ENCODE measurements around the gene VSTM2B.

VSTM2B gene

DNA sequence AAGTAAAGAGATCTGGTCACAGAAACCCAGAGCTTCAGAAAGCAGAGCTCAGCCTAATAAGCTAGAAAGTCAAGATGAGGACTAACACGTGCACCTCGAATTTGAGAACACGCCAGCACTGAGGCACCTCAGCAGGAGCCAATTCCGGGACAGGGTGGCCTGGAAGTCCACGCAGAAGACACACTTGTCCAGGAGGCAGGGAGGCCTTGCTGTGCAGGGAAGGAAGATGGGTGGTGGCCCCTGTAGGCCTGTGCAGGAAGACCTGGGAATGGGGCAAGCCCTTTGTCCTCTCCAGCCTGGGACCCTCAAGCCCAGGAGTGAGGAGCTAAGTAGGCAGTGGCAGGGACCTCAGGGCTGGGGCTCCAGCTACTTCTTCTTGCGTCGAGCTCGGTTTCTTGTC, 16.3 kb upstream of the VSTM2B start:
- H4K20me1 ChIP-seq = no peaks in the 10 kb centered on the region
- no peaks in the 10 kb centered on the region for H3K9me3 ChIP-seq (replicated peaks in 1 of 11)
- H3K4me3 ChIP-seq = no peak overlapping the region
- H3K27me3 ChIP-seq = peaks cover 0 to 35% (median 19%) of the 10 kb centered on the region in 11 experiments; a peak in 13 of 22 replicates
- no peak overlapping the region for H3K9ac ChIP-seq
- no peaks in the 10 kb centered on the region for H3K4me1 ChIP-seq
- no peak for TF ChIP-seq Cebpa-rat (IDR thresholded peaks at IDR 0.05)
- no peaks in the 10 kb centered on the region for H3K36me3 ChIP-seq
- no peak overlapping the region for H3K27ac ChIP-seq
- no peak overlapping the region for H3K4me2 ChIP-seq

DNA sequence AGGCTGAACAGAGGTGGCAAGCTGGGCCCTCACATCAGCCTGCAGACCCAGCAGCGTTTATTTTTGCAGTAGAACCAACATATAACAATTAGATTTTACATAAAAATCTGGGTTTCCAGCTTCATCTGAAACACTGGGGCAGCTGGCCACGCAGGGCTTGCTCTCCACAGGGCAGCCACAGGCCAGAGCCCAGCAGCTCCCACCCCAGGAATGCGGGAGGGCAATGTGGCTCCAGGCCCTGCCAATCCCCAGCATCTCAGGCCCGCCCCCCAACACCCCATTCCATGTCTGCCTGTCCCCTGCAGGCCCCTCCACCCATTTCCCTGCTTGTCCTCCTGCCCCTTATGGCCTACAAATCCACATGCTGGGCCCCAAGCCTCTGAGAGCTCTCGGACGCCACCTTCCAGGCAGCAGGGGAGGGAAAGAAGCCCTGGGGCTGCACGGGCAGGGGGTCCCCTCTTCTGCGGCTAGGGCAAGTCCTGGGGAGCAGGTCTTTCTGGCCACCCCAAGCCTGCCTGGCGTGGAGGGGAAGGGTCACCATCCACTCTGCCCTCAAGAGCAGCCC, 15.0 kb upstream of the VSTM2B start:
- H3K4me3 ChIP-seq = no peak overlapping the region
- no peak overlapping the region for H3K27ac ChIP-seq
- no peak overlapping the region for H3K4me2 ChIP-seq
- H3K9ac ChIP-seq = no peak overlapping the region
- 0 out of 22 replicates have a peak, but pooled peaks cover 0 to 11% (median 0%) of the 10 kb centered on the region in 11 experiments for H4K20me1 ChIP-seq
- no peak for TF ChIP-seq Cebpa-rat (IDR thresholded peaks at IDR 0.05)
- peaks cover 0 to 41% (median 19%) of the 10 kb centered on the region in 11 experiments; a peak in 13 of 22 replicates for H3K27me3 ChIP-seq
- H3K9me3 ChIP-seq (replicated peaks in 1 of 11) = no peaks in the 10 kb centered on the region
- H3K36me3 ChIP-seq = no peaks in the 10 kb centered on the region
- no peaks in the 10 kb centered on the region for H3K4me1 ChIP-seq

- Histone ChIP-seq H3K4me2 (no peak overlapping the region), H3K27me3 (peaks cover 0 to 41% (median 19%) of the 10 kb centered on the region in 11 experiments; a peak in 13 of 22 replicates), H3K9ac (no peak overlapping the region), H3K27ac (no peak overlapping the region), H3K4me3 (no peak overlapping the region), H3K36me3 (no peaks in the 10 kb centered on the region), H4K20me1 (peaks cover 0 to 11% (median 0%) of the 10 kb centered on the region in 11 experiments; a peak in 1 of 22 replicates), H3K4me1 (no peaks in the 10 kb centered on the region), H3K9me3 (replicated peaks in 1 of 11) (no peaks in the 10 kb centered on the region)
- no peak for TF ChIP-seq Cebpa-rat (IDR thresholded peaks at IDR 0.05)
Observed at GRCh38 chr19:29511768-29512167, 14.0 kb upstream of the VSTM2B start.

DNA sequence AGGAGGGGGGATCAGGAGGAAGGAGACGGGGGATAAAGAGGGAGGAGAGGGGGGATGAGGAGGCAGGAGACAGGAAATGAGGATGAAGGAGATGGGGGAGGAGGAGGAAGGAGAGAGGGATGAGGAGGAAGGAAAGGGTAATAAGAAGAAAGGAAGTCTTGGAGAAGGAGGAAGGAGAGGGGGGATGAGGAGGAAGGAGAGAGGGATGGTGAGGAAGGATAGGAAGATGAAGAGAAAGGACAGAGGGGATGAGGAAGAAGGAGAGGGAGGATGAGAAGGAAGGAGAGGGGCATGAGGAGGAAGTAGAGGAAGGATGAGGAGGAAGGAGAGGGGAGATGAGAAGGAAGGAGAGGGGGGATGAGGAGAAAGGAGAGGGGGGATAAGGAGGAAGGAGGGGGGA, 13.0 kb upstream of the VSTM2B start:
- H3K4me1 ChIP-seq = no peaks in the 10 kb centered on the region
- no peaks in the 10 kb centered on the region for H3K9me3 ChIP-seq (replicated peaks in 1 of 11)
- H3K9ac ChIP-seq = no peak overlapping the region
- no peak for TF ChIP-seq Cebpa-rat (IDR thresholded peaks at IDR 0.05)
- no peak overlapping the region for H3K4me3 ChIP-seq
- H3K27ac ChIP-seq = no peak overlapping the region
- H3K4me2 ChIP-seq = no peak overlapping the region
- H3K27me3 ChIP-seq = peaks cover 0 to 41% (median 19%) of the 10 kb centered on the region in 11 experiments; a peak in 13 of 22 replicates
- H3K36me3 ChIP-seq = no peaks in the 10 kb centered on the region
- H4K20me1 ChIP-seq = peaks cover 0 to 11% (median 0%) of the 10 kb centered on the region in 11 experiments; a peak in 1 of 22 replicates

GRCh38 chr19:29514525-29515232, 11.1 kb upstream of the VSTM2B start:
- Histone ChIP-seq H3K9ac (no peak overlapping the region), H3K9me3 (replicated peaks in 1 of 11) (no peaks in the 10 kb centered on the region), H3K36me3 (no peaks in the 10 kb centered on the region), H3K4me3 (no peak overlapping the region), H3K4me2 (no peak overlapping the region), H3K4me1 (no peaks in the 10 kb centered on the region), H4K20me1 (peaks cover 0 to 17% (median 0%) of the 10 kb centered on the region in 11 experiments; a peak in 2 of 22 replicates), H3K27me3 (peaks cover 0 to 41% (median 19%) of the 10 kb centered on the region in 11 experiments; a peak in 13 of 22 replicates), H3K27ac (no peak overlapping the region)
- TF ChIP-seq Cebpa-rat (IDR thresholded peaks at IDR 0.05) = no peak

DNA sequence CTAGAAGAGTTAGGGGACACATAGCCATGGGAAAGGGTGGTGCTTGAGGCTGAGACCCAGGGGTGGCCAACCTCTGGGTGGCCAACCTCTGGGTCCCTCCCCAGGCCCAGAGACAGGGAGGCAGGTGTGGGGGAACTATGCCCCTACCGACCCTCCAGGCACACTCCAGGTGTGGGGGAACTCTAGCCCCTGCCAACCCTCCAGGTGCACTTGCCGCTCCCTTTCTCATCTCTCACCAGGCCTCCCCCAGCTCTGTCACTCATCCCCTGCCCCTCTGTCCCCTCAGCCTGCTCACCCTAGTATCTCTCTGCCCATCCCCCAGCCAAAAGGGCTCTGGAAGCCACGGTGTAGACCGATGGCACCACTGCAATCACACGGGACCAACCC, 10.6 kb upstream of the VSTM2B start:
- peaks cover 0 to 39% (median 19%) of the 10 kb centered on the region in 11 experiments; a peak in 13 of 22 replicates for H3K27me3 ChIP-seq
- no peak overlapping the region for H3K9ac ChIP-seq
- H3K4me1 ChIP-seq = no peaks in the 10 kb centered on the region
- H3K4me3 ChIP-seq = no peak overlapping the region
- no peaks in the 10 kb centered on the region for H3K36me3 ChIP-seq
- peaks cover 0 to 18% (median 0%) of the 10 kb centered on the region in 11 experiments; a peak in 2 of 22 replicates for H4K20me1 ChIP-seq
- no peak for TF ChIP-seq Cebpa-rat (IDR thresholded peaks at IDR 0.05)
- no peak overlapping the region for H3K4me2 ChIP-seq
- H3K9me3 ChIP-seq (replicated peaks in 1 of 11) = no peaks in the 10 kb centered on the region
- H3K27ac ChIP-seq = no peak overlapping the region

- H3K4me3 ChIP-seq = no peak overlapping the region
- no peak overlapping the region for H3K9ac ChIP-seq
- peaks cover 0 to 32% (median 19%) of the 10 kb centered on the region in 11 experiments; a peak in 13 of 22 replicates for H3K27me3 ChIP-seq
- peaks cover 0 to 18% (median 0%) of the 10 kb centered on the region in 11 experiments; a peak in 2 of 22 replicates for H4K20me1 ChIP-seq
- H3K4me2 ChIP-seq = no peak overlapping the region
- no peak for TF ChIP-seq Cebpa-rat (IDR thresholded peaks at IDR 0.05)
- no peaks in the 10 kb centered on the region for H3K4me1 ChIP-seq
- H3K36me3 ChIP-seq = no peaks in the 10 kb centered on the region
- H3K27ac ChIP-seq = no peak overlapping the region
- H3K9me3 ChIP-seq (replicated peaks in 1 of 11) = no peaks in the 10 kb centered on the region
Observed at GRCh38 chr19:29515706-29516357, 10.0 kb upstream of the VSTM2B start.

GRCh38 chr19:29516358-29516725, 9.5 kb upstream of the VSTM2B start:
- Histone ChIP-seq H3K27me3 (peaks cover 0 to 31% (median 23%) of the 10 kb centered on the region in 11 experiments; a peak in 15 of 22 replicates), H3K4me1 (no peaks in the 10 kb centered on the region), H3K9ac (no peak overlapping the region), H3K4me3 (no peak overlapping the region), H3K9me3 (replicated peaks in 1 of 11) (no peaks in the 10 kb centered on the region), H3K36me3 (no peaks in the 10 kb centered on the region), H4K20me1 (peaks cover 0 to 18% (median 0%) of the 10 kb centered on the region in 11 experiments; a peak in 3 of 22 replicates), H3K4me2 (no peak overlapping the region), H3K27ac (no peak overlapping the region)
- no peak for TF ChIP-seq Cebpa-rat (IDR thresholded peaks at IDR 0.05)

DNA sequence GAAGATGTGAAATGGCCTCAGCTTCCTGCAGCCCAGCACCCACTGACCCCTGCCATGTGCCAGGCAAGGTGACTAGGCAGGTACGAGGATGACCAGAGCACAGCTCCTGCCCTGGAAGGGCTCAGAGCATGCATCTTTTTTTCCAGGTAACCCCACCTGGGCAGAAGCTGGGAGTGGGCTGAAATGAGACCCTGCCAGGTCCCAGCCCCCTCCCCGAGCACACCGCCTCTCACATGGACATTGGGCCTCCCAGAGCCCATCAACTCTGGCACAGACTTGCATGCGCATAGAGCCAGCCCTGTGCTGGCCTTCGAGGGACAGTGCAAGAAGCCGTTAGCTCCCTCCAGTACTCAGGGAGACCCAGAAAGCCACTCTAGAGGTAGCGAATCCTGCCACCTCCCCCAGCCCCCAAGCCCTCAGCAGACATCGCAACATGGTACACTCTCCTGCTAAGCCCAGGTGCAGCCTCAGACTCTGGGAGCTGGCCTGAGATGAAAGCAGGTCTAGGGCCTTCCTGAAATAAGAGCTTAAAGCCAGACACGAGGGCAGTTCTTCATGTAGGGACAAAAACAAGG, 8.9 kb upstream of the VSTM2B start:
- Histone ChIP-seq H3K4me2 (no peak overlapping the region), H3K36me3 (no peaks in the 10 kb centered on the region), H3K9ac (no peak overlapping the region), H3K27me3 (peaks cover 0 to 33% (median 25%) of the 10 kb centered on the region in 11 experiments; a peak in 15 of 22 replicates), H3K4me3 (no peak overlapping the region), H3K9me3 (replicated peaks in 1 of 11) (no peaks in the 10 kb centered on the region), H3K27ac (no peak overlapping the region), H3K4me1 (no peaks in the 10 kb centered on the region), H4K20me1 (peaks cover 0 to 18% (median 0%) of the 10 kb centered on the region in 11 experiments; a peak in 4 of 22 replicates)
- no peak for TF ChIP-seq Cebpa-rat (IDR thresholded peaks at IDR 0.05)
